DND-41 (cell line): ENCODE measurements around the gene TDRD15.

Experiments used
- ATAC-seq: fragments of 200-7000 bp; cut with Tn5 transposase; 3 replicates; pipeline ENCODE4 v1.9.1; 2021; ENCODE audit warnings: low read depth; ENCODE audit not compliant: insufficient read depth
- DNase-seq: peaks from one replicate; pipeline ENCODE4 v3.0.0-alpha.2; 2020
- H2AFZ ChIP-seq: 2 replicates; pipeline ENCODE4 v1.6.0; 2012; ENCODE audit warnings: low read depth, low read length
- H3K27ac ChIP-seq: 2 replicates; pipeline ENCODE4 v1.5.1; 2012; ENCODE audit warnings: low read length, inconsistent platforms
- H3K27me3 ChIP-seq: fragments of 200-600 bp; sonication (generic); 2 replicates; pipeline ENCODE4 v1.6.0; 2012; ENCODE audit warnings: low read length, mild to moderate bottlenecking, inconsistent platforms; ENCODE audit not compliant: insufficient read depth, poor library complexity
- H3K36me3 ChIP-seq: 2 replicates; pipeline ENCODE4 v1.5.1; 2012; ENCODE audit warnings: low read length, inconsistent platforms; ENCODE audit not compliant: insufficient read depth
- H3K4me1 ChIP-seq: 2 replicates; pipeline ENCODE4 v1.5.1; 2012; ENCODE audit warnings: mild to moderate bottlenecking, low read length; ENCODE audit not compliant: insufficient read depth
- H3K4me2 ChIP-seq: 2 replicates; pipeline ENCODE4 v1.6.0; 2012; ENCODE audit warnings: mild to moderate bottlenecking, moderate library complexity, low read length, inconsistent platforms; ENCODE audit not compliant: insufficient read depth
- H3K4me3 ChIP-seq, 2 experiments: fragments of 200-600 bp in 1 of 2; shearing (Covaris generic) in 1 of 2; 2 replicates each; pipeline ENCODE4 v1.5.1; 2012 to 2016; ENCODE audit warnings: inconsistent platforms in 2 of 2, low read length in 2 of 2, mild to moderate bottlenecking in 2 of 2, low read depth in 1 of 2, moderate library complexity in 1 of 2
- H3K79me2 ChIP-seq: 2 replicates; pipeline ENCODE4 v1.6.0; 2012; ENCODE audit warnings: low read length, inconsistent platforms; ENCODE audit not compliant: insufficient read depth
- H3K9ac ChIP-seq: 2 replicates; pipeline ENCODE4 v1.6.0; 2012; ENCODE audit warnings: low read depth, mild to moderate bottlenecking, inconsistent platforms, low read length, moderate library complexity
- H3K9me3 ChIP-seq: 2 replicates; pipeline ENCODE4 v1.5.1; 2012; ENCODE audit warnings: low read length, moderate library complexity, mild to moderate bottlenecking, inconsistent platforms; ENCODE audit not compliant: insufficient read depth, severe bottlenecking
- H4K20me1 ChIP-seq: 2 replicates; pipeline ENCODE4 v1.6.0; 2012; ENCODE audit warnings: low read length; ENCODE audit not compliant: insufficient read depth
- EZH2 ChIP-seq: IDR thresholded peaks from 3 replicates; pipeline ENCODE4 v1.6.1; 2012; ENCODE audit warnings: borderline replicate concordance, low read depth, mild to moderate bottlenecking, moderate library complexity, low read length, inconsistent platforms; ENCODE audit not compliant: severe bottlenecking
- TF ChIP-seq, protein P1 (sequence below): IDR thresholded peaks from 2 replicates; pipeline ENCODE4 v1.5.1; 2012; ENCODE audit warnings: borderline replicate concordance, low read length, moderate library complexity, mild to moderate bottlenecking; ENCODE audit not compliant: poor library complexity, severe bottlenecking; ENCODE audit errors: extremely low read depth

TDRD15 gene

DNA sequence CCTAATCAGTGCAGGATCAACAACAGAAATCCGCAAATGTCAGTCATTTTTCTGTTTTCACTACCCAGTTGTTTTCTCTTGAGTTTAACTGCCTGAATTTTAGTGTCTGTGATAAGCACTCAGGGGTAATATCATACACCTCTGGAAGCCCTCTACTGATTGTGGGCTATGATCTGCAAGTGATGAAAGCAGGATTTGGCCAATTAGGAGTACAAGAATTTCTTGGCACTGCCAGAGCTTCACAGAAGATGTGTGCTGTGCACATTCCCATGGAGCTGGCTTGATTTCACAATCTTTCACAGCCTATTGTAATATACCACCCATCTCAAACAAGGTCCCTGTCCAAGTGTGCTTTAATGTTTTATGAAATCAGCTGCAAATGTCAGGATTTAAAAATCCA, 27.3 kb upstream of the TDRD15 start:
- Histone ChIP-seq H2AFZ (no peak overlapping the region), H3K4me2 (no peak overlapping the region), H3K9me3 (no peaks in the 10 kb centered on the region), H3K27ac (no peak overlapping the region), H3K9ac (no peak overlapping the region), H3K4me1 (no peaks in the 10 kb centered on the region), H4K20me1 (no peaks in the 10 kb centered on the region), H3K27me3 (no peaks in the 10 kb centered on the region), H3K79me2 (no peaks in the 10 kb centered on the region), H3K4me3 (no peak overlapping the region), H3K36me3 (no peaks in the 10 kb centered on the region)
- TF ChIP-seq EZH2: no peak
- TF ChIP-seq, protein P1, sequence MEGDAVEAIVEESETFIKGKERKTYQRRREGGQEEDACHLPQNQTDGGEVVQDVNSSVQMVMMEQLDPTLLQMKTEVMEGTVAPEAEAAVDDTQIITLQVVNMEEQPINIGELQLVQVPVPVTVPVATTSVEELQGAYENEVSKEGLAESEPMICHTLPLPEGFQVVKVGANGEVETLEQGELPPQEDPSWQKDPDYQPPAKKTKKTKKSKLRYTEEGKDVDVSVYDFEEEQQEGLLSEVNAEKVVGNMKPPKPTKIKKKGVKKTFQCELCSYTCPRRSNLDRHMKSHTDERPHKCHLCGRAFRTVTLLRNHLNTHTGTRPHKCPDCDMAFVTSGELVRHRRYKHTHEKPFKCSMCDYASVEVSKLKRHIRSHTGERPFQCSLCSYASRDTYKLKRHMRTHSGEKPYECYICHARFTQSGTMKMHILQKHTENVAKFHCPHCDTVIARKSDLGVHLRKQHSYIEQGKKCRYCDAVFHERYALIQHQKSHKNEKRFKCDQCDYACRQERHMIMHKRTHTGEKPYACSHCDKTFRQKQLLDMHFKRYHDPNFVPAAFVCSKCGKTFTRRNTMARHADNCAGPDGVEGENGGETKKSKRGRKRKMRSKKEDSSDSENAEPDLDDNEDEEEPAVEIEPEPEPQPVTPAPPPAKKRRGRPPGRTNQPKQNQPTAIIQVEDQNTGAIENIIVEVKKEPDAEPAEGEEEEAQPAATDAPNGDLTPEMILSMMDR: no peak
- DNase-seq: no peak
- no peak for ATAC-seq

DNA sequence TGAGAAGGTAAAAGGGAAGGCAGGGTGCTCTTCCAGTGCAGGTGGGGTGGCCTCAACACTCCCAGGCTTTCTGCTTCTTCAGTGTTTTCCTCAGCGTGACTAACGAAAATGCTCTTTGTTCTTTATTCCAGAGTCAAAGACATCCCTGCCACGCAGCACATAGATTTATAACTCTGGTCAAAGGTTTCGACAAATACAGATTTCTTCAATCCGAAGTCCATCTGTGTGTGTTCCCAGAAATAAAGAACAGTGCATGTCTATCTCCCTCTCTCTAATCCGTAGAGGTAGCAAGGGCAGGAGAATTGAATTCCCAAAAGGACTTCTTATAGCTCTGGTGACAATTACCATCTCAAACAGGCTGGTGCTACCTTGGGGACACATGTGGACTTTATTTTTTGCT, 26.4 kb upstream of the TDRD15 start:
- H3K27me3 ChIP-seq: no peaks in the 10 kb centered on the region

DNA sequence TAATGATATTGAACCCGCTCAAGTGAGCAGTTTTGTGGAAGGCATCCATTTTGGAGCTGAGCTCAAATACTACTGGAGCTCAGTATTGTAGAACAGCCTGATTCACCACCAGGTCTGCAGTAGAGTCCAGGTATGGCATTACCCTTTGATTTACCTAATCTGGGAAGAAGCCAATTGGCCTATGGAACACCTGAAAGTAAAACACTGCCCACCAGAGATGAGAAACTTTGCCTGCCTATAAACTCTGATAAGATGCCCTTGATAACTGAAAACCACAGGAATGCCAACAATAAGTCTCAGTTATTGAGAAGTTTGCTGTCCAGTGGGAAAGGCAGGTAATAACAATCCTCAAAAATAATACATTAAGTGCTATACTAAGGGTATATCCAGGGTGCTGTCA, 25.5 kb upstream of the TDRD15 start:
- no peak overlapping the region for H3K4me3 ChIP-seq
- H3K4me2 ChIP-seq: no peak overlapping the region
- no peak for TF ChIP-seq EZH2
- TF ChIP-seq, protein P1: no peak
- no peaks in the 10 kb centered on the region for H3K27me3 ChIP-seq
- ATAC-seq (no peak), DNase-seq (no peak)
- H3K9ac ChIP-seq: no peak overlapping the region
- H3K79me2 ChIP-seq: no peaks in the 10 kb centered on the region
- H3K36me3 ChIP-seq: no peaks in the 10 kb centered on the region
- H3K27ac ChIP-seq: no peak overlapping the region
- no peaks in the 10 kb centered on the region for H3K9me3 ChIP-seq
- H4K20me1 ChIP-seq: no peaks in the 10 kb centered on the region
- no peak overlapping the region for H2AFZ ChIP-seq
- H3K4me1 ChIP-seq: no peaks in the 10 kb centered on the region

More for the DNA sequence above, 26.4 kb upstream of the TDRD15 start:
- no peak overlapping the region for H2AFZ ChIP-seq
- no peak for ATAC-seq
- TF ChIP-seq EZH2: no peak
- TF ChIP-seq, protein P1: no peak
- no peak for DNase-seq
- H3K36me3 ChIP-seq: no peaks in the 10 kb centered on the region
- no peaks in the 10 kb centered on the region for H3K4me1 ChIP-seq
- no peaks in the 10 kb centered on the region for H3K79me2 ChIP-seq
- H3K27ac ChIP-seq: no peak overlapping the region
- H3K4me2 ChIP-seq: no peak overlapping the region
- H3K9ac ChIP-seq: no peak overlapping the region
- H3K9me3 ChIP-seq: no peaks in the 10 kb centered on the region
- H4K20me1 ChIP-seq: no peaks in the 10 kb centered on the region
- H3K4me3 ChIP-seq: no peak overlapping the region
